Hematopoietic multipotent progenitor cell treated with erythropoietin and hydrocortisone succinate and interleukin-3 and kit ligand, for 15 days (in vitro differentiated cells): ENCODE data around the gene TMBIM4.
A peak's percentile ranks its signal among the peaks of the same experiment; 100 is the strongest.

Source experiments
- DNase-seq: peaks from one replicate; pipeline ENCODE4 v3.0.0-alpha.2; 2015; ENCODE audit warnings: low spot score

Gene TMBIM4

GRCh38 chr12:66140731-66141130 is 29.1 kb downstream of the TMBIM4 start:
- no peak for DNase-seq

GRCh38 chr12:66139328-66139727 is 30.5 kb downstream of the TMBIM4 start:
- no peak for DNase-seq

- DNase-seq = no peak
These were observed 31.9 kb downstream of the TMBIM4 start for GRCh38 chr12:66137937-66138336.

GRCh38 chr12:66132408-66132807 is 37.4 kb downstream of the TMBIM4 start:
- DNase-seq = no peak

- no peak for DNase-seq
These were observed 38.6 kb downstream of the TMBIM4 start for GRCh38 chr12:66131067-66131688.

- DNase-seq = peak; percentile 90
These were observed 39.3 kb downstream of the TMBIM4 start, which contains the start of gene LLPH for GRCh38 chr12:66130267-66131066. TSS of gene LLPH (minus strand) at chr12:66130750. CDS start at chr12:66129106, 1,644 bp downstream.

GRCh38 chr12:66129934-66130266 is 39.9 kb downstream of the TMBIM4 start:
- no peak for DNase-seq

- DNase-seq = no peak
These were observed 42.1 kb downstream of the TMBIM4 start for GRCh38 chr12:66127650-66128049.

GRCh38 chr12:66120477-66120876 is 49.3 kb downstream of the TMBIM4 start:
- DNase-seq = no peak

- DNase-seq = no peak
These were observed 49.9 kb downstream of the TMBIM4 start for GRCh38 chr12:66119870-66120241.

GRCh38 chr12:66119229-66119869 is 50.4 kb downstream of the TMBIM4 start:
- DNase-seq = no peak

GRCh38 chr12:66118240-66118891 is 51.4 kb downstream of the TMBIM4 start:
- no peak for DNase-seq

GRCh38 chr12:66117242-66117641 is 52.6 kb downstream of the TMBIM4 start:
- DNase-seq = no peak

GRCh38 chr12:66115071-66115600 is 54.7 kb downstream of the TMBIM4 start:
- DNase-seq = no peak

- DNase-seq = no peak
These were observed 56.3 kb downstream of the TMBIM4 start for GRCh38 chr12:66113471-66113870.

GRCh38 chr12:66111605-66112004 is 58.2 kb downstream of the TMBIM4 start:
- DNase-seq = no peak

GRCh38 chr12:66109056-66109455 is 60.7 kb downstream of the TMBIM4 start:
- DNase-seq = no peak

GRCh38 chr12:66108386-66108785 is 61.4 kb downstream of the TMBIM4 start:
- DNase-seq = no peak

- peak; percentile 83 for DNase-seq
These were observed 62.3 kb downstream of the TMBIM4 start for GRCh38 chr12:66107451-66107915.

- no peak for DNase-seq
These were observed 66.5 kb downstream of the TMBIM4 start for GRCh38 chr12:66103016-66103913.

- DNase-seq = no peak
These were observed 77.1 kb downstream of the TMBIM4 start for GRCh38 chr12:66092559-66093269.
